NCI-H524 (cell line): ENCODE measurements around the gene LRWD1.
"Not testable (repeated sequence)": the region's sequence is repeated elsewhere in the genome, so short reads cannot be mapped to it uniquely, and the experiment has no call there.

ENCODE experiments used
- DNase-seq, 2 experiments: peaks; one replicate each; lab custom pipeline; 2025; lab: John Stamatoyannopoulos, UW

The LRWD1 gene

DNA sequence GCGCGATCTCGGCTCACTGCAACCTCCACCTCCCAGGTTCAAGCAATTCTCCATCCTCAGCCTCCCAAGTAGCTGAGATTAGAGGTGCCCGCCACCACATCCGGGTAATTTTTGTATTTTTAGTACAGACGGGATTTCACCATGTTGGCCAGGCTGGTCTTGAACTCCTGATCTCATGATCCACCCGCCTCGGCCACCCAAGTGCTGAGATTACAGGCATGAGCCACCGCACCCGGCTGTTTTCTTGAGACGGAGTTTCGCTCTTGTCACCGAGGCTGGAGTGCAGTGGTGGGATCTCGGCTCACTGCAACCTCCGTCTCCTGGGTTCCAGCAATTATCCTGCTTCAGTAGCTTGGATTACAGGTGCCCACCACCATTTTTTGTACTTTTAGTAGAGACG is 33.5 kb downstream of the LRWD1 start:
- not testable (repeated sequence) for DNase-seq

DNA sequence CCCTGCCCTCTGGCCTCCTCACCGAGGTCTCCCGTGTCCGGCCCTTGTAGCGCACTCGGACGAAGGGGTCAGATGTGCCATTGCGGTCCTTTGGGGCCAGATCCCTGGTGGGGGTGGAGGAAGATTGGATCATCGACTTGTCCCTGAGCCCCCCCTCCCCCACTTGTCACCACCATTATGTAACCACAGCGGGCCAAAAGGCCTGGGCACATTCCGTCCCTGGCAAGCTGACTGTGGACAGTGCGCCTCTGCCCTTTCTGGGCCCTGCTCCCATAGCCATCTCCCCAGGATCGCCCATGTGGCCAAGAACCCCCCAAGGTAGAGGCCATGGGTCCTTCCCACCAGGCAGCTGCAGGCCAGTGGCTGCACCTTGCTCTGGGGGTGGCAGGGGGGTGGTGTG is 38.4 kb downstream of the LRWD1 start:
- DNase-seq, result not testable (repeated sequence)

DNA sequence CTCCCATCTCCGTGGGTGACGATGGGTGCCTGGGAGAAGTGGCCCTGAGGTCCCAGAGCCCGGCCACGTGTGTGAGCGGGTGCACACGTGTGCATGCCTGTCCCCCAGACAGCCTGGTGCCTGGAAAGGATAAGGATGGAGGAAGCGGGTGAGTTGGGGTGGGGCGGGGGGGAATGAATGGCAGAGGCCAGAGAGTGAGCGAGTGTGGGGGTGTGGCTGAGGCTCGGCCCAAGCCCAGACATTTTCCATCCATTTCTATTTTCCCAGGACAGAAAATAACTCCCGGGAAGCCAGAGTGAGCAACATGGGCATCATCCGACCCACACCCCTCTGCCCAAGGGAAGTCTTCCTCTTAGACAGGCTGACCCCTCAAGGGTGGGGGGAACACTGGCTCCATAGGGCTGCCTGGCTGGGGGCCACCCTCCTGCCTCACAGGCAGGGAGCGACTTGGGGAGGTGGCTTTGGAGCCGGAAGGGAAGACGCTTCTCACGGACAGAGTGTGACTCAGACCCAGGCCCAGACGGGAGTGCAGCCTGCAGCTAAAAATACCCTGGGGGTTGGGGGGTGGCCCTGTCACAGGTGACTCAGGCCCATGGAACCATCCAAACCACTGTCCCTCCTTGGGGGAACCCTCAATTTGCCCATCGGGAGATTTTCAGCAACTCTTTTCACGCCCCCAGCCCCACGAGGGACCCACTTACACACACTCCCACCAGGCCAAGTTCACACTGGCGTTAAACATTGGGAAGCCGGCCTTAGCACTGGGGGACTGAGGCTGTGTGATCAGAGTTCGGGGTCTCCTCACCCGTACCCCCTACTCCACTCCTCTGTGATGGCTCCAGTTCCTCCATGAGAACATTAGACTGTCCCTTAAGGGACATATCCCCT is 40.8 kb downstream of the LRWD1 start:
- not testable (repeated sequence) for DNase-seq

DNA sequence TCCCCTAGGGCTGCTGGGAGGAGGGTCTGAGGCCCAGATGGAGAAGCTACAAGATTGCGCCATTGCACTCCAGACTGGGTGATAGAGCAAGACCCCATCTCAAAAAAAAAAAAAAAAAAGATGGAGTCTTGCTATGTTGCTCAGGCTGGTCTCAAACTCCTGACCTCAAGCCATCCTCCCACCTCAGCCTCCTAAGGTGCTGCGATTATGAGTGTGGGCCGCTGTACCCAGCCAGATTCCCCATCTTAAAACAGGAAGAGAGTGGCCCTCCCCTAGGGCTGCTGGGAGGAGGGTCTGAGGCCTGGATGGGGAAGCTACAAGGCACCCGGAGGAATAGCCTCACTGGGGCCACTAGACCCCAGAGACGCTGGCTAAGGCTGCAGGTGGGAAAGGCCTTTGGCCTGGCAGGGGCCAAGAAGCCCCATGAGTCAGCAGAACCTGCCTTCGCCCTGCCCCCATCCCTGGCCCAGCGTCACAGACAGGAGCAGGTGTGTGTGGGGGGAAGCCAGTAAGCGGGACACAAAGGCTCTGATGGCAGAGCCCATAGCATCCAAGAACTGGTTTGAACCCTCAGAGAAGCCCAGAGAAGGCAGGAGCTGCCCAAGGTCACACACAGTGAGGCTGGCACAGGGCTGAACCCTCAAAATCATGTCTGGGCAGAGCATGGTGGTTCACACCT is 42.8 kb downstream of the LRWD1 start:
- not testable (repeated sequence) for DNase-seq

DNA sequence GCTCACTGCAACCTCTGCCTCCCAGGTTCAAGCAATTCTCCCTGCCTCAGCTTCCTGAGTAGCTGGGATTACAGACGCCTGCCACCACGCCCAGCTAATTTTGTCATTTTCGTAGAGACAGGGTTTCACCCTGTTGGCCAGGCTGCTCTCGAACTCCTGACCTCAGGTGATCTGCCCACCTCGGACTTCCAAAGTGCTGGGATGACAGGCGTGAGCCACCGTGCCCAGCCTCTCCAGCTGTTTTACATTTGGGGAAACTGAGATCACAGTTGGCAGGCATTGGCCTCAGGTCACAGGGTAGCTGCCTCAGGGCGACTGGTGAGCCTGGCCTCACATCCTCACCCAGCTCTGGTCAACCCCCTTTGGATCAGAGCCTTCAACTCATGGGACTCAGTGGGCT is 45.8 kb downstream of the LRWD1 start:
- DNase-seq, result not testable (repeated sequence)

DNA sequence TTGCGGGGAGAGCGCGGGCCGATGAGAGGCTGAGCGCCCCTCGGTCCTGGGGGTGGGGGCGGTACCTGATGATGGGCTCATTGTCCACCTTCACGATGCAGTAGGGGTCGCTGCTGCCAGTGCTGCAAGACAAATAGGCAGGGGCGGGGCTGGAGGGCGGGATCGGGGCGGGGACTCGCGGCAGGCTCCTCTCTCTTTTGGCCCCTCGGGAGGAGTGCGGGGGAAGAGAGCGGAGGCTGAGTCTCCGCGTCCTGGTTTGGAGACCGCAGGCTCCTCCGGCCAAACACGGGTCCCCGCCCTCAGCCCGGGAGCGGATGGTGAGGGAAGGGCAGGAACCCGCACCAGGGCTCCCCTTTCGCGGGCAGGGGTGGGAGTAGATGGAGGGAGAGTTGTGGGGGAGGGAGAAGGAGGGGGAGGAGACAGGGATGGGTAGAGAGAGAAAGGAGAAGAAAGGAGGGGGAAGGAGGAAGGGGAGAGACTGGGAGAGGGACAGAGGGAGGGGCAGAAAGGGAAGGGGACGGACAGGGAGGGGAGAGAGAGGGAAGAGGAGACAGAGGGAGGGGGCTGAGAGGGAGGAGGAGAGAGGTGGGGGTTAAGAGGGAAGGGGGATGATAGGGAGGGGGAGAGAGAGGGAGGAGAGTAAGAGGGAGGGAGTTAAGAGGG is 47.2 kb downstream of the LRWD1 start:
- DNase-seq, result not testable (repeated sequence)

DNA sequence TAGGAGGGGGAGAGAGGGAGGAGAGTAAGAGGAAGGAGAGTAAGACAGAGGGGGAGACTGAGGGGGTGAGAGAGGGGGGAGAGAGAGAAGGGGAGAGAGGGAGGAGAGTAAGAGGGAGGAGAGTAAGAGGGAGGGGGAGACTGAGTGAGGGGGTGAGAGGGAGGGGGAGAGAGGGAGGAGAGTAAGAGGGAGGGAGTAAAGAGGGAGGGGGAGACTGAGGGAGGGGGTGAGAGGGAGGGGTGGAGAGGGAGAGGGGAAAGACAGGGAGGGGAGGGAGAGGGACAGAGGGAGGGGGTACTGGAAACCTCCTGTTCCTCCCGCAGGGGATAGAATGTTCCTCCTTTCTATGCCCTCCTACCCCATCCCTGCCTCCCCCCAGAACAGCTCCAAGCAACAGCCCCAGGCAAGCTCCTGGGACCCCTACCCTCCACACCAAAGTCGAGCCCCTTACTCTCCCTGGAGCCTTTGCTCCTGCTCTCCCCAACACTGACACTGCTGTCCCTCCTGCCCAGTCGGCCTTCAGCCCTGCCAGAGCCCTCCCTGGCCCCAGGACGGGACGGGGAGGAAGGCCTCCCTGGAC is 47.9 kb downstream of the LRWD1 start:
- DNase-seq, result not testable (repeated sequence)

DNA sequence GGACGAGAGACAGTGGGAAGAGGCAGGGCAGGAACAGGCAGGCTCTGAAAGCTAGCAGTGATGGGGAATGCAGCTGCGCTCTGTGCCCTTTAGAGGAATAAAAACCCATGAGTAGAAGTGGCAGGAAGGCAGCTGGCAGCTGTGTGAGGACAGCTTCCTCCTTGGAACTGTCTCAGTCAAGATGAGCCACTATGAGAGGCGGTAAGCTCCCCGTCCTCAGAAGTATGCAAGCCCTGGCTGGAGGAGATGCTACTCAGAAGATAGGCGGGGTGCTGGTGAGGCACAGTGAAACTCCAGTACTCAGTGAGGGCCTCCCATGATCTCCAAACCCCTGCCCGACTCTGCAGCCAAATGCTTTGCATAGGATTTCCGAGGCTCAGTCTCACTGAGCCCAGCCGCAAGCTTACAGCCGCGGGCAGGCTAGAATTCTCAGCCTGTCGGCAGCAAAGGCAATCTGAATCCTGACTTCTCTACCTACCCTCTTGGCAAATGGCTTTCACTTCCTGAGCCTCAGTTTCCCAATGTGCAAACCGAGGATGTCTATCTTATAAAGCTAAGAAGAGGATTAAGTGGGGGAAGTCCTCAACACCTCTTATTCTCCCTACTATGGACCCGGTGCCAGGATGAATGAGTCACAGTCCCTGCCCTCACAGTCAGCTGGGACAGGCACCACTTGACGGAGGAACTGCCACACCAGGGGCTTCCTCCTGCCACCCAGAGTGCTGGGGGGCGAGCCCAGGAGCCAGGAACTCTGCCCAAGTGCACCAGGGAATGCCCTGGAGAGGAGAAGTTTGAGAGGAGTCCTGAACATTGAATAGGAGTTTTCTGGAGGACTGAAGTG is 50.3 kb downstream of the LRWD1 start:
- not testable (repeated sequence) for DNase-seq

DNA sequence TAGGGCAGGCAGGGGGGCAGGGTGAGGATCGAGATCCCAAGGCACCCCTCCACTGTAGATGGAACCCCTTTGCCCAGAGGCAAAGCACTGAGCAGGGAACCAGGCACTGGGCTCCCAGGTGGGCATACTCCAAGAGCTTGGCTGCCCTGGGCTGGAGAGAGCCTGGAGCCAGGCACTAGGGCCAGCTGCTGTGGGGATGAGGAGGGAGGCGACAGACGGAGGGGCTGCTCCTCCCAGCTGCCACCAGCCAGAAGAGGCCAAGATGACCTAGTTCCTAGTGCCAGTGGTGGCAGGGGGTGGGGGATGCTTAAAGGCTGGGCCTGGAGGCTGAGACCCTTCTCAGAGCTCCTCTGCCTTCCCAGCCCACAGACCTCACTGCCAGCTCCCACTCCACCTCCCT is 51.1 kb downstream of the LRWD1 start:
- not testable (repeated sequence) for DNase-seq

DNA sequence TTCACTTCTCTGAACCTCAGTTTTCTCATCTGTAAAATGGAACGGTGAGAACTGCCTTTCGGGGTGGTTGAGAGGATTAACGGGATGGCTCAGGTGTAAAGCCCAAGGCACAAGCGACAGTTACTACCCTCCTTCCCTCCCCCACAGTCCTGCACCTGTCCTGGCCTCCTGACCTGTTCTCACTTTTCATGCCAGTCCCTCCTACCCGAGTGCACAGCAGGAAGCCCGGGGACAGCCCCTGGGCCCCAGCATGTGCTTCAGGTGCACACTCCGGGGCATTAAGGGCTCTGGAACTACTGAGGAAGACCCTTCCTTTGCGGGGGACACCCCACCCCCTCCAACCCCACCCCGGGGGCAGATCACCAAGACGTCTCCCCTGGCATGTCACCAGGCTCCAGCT is 52.2 kb downstream of the LRWD1 start:
- DNase-seq, result not testable (repeated sequence)

DNA sequence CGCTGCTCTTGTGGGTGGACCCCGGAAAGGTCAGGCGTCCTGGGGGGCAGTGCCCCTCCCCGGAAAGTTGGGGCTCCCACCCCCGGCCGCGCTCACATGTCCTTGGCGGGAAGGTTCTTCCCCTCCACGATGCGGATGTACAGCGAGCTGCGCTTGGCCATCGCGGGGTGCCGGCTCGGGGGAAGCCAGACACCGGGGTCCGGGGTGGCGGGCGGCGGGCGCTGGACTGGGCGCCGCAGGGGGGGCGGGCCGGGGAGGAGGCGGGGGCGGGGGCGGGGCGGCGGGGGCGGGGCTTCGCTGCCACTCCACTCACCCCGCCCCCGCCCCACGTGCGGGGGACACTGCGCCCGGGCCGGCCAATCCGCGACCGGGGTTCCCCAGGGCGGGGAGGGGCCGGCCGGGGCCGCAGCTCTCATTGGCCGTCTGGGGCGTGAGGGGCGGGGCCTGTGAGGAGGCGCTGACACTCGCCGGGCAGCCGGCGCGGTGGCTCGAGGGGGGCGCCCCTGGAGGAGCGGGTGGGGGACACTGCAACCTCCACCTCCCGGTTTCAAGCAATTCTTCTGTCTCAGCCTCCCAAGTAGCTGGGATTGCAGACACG is 52.9 kb downstream of the LRWD1 start, which contains the start of gene RASA4B:
Gene RASA4B (minus strand): TSS at position 228 of the 598 bp plus-strand sequence. CDS start 67 bp downstream, at position 161.
- not testable (repeated sequence) for DNase-seq

DNA sequence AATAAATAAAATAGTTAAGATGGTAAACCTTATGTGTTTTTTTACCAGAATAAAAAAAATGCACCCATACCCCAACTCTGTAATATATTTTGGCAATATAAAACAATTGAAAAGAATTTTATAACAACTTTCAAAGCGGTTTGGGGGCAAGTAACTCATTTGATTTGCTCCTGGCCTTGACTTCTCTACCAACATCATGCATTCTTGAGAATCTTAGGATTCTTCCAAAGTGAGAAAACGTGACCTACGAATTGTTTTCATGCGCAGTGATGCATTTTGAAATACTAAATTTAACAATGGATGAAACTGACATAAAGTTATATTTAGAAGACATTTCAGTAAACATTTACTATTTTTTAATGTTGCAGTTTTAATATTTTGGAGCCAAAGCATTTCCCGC is 56.0 kb downstream of the LRWD1 start:
- not testable (repeated sequence) for DNase-seq
